GM10266 (cell line): Measurements from ENCODE around the gene GDA.

Experiments
- DNase-seq: peaks from one replicate; pipeline ENCODE4 v3.0.0; 2012; ENCODE audit errors: extremely low spot score
- CTCF ChIP-seq: IDR thresholded peaks from 2 replicates; pipeline ENCODE4 v1.5.1; 2012; ENCODE audit warnings: mild to moderate bottlenecking, low read depth; ENCODE audit not compliant: control insufficient read depth, insufficient read depth; ENCODE audit errors: missing control alignments

Gene GDA

GRCh38 chr9:72271613-72272478, 122.6 kb downstream of the GDA start:
- TF ChIP-seq CTCF = peak; percentile 75
- peak; percentile 56 for DNase-seq

- DNase-seq = no peak
- no peak for TF ChIP-seq CTCF
Observed at GRCh38 chr9:72274441-72274840, 125.2 kb downstream of the GDA start.

GRCh38 chr9:72274916-72275315, 125.7 kb downstream of the GDA start:
- TF ChIP-seq CTCF = no peak

GRCh38 chr9:72276429-72276828, 127.2 kb downstream of the GDA start:
- DNase-seq = no peak
- TF ChIP-seq CTCF = no peak

More at GRCh38 chr9:72274916-72275315, 125.7 kb downstream of the GDA start:
- DNase-seq = no peak

- no peak for TF ChIP-seq CTCF
- no peak for DNase-seq
Observed at GRCh38 chr9:72278959-72279358, 129.7 kb downstream of the GDA start.

- peak; percentile 95 for TF ChIP-seq CTCF
- DNase-seq = peak; percentile 66
Observed at GRCh38 chr9:72280913-72281500, 131.8 kb downstream of the GDA start.

- TF ChIP-seq CTCF = no peak
- no peak for DNase-seq
Observed at GRCh38 chr9:72289401-72289800, 140.2 kb downstream of the GDA start.
